Left renal pelvis (tissue), 4 donors: ENCODE measurements around the gene ZNF408. TPM values are rescaled to one million over a fixed set of nuclear protein-coding genes. Genes with fewer than 3 reads are reported as not detected.

ENCODE experiments used
- DNase-seq, 4 donors: peaks; one replicate each; pipeline ENCODE4 v3.0.0-alpha.2; 2013; ENCODE audit warnings: low read depth in 4 of 4, low spot score in 3 of 4
- polyA plus RNA-seq, 4 donors: library from polyadenylated mRNA; unstranded; fragments of 120-200 nt; gene quantifications; one replicate each; pipeline ENCODE4 v1.2.1, GENCODE V29; 2013; ENCODE audit not compliant: insufficient read length in 4 of 4

ZNF408 gene
- polyA plus RNA-seq, 4 donors = 7.0 to 11.0 (median 8.8) TPM

DNA sequence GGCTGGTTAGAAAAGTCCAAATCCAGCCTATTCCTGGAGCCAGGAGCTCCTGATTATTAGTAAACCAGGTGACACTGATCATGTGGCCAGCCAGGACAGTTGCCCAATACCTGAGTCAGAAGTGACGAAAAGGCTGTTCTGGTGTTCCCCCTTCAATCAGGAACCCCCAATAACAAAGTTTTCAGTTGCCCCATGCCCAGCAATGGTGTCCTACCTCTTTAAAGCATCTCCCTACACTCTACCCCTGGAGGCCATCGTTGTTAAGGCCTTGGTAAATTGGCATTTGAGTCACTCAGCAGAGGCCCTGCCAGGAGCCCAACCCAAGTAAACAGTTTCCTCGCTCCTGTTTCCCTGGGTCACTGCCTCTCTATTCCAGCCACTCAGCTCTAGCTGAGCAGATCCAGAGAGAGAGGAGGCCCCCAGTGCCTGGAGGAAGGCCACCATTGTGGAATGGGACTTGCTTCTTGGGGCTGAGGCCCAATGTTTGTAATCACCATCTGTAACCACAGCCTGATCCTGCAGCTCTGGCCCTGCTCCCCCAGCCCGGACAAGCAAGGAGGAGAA is 25.5 kb upstream of the ZNF408 start:
- no peak for DNase-seq

DNA sequence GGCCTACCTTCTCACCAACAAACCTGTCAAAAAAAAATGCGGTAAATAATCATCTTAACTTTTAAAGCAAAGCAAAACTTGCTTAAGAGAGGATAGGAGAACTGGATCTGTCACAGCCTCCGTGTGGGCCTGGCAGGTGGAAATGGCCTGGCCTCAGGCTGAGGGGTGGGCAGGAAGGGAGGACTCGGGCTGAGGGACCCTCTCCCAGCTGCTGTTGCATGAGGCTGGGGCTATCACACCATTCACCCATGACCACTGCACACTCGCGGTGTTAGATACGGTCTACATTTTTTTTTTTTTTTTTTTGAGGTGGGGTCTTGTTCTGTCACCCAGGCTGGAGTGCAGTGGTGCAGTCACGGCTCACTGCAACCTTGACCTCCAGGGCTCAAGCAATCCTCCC is 24.9 kb upstream of the ZNF408 start:
- DNase-seq = no peak

DNA sequence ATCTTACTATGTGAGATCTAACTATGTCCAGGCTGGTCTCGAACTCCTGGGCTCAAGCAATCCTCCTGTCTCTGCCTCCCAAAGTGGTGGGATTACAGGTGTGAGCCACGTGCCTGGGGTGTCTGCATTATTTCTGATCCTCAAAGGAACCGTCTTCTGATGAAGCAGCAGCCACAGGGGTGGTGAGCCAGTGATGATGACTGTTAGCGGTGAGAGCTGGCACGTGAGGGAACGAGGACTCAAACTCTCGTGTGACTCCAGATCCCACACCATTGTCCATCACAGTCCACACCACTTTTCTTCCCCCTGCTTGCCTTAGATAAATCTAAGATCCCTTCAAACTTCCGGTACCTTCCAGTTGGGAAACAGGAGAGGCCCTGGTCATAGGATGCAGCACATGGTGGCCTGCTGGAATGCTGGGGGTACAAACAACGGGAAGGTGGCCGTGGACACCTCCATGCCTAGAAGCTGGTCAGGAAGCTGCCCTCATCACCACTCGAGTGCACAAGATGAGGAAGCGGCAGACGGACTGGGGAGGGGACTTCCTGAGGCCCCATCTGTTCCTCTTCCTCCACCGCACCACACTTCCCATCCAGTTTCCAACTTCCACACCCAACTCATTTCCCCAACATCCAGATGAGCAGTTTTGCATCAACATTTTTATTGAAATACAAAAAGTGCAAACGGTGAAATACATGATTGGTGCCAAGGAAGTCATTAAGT is 24.2 kb upstream of the ZNF408 start:
- DNase-seq = no peak

DNA sequence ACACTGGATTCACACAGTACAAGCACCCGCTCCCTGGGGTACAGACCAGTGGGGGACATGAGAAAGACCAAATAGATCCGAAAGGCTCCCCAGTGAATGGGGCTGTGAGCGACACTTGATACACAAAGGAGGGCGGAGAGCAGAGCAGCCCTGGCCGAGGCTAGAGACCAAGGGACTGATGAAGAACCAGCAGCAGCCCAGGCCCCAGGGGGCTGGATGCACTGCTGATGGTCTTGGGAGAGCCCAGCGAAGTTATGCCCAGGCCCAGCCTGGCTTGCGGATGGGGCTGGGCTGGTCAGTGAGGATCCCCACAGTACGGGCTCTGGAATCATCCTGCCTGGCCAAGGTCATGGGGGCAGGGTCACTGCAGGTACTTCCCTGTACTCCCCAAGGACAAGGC is 23.7 kb upstream of the ZNF408 start:
- DNase-seq = no peak

DNA sequence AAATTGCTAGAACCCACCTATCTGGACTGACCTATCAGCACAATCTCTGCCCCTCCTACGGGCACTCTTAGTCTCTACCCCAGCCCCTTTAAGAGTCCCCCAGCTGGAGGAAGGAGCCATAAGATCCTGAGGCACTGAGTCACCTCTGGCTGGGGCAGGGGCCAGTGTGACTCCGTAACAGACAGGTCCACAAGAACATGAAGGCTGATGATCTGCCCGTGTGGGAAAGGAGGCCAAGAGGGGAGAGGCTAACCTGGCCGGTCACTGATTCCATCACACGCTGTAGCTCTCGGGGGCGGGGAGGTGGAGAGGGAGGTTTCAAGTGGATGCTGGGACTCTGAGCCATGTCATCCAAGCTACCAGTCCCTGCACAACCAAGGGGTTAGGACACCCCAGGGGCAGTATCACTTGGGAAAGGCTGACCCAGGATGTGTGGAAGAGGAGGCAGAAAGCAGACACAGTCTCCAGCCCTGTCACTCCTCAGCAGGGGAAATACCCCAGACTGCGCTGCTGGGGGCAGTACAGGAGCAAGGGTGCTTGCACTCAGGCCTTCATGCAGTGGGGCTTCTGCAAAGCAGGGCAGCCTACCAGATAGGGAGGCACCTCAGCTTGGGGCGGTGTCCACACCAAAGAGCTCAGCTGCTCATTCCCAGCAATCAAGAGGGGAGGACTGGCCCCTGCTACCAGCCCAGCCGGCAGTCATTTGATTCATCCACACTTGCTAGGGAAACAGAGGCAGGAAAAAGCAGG is 22.7 kb upstream of the ZNF408 start:
- no peak for DNase-seq

DNA sequence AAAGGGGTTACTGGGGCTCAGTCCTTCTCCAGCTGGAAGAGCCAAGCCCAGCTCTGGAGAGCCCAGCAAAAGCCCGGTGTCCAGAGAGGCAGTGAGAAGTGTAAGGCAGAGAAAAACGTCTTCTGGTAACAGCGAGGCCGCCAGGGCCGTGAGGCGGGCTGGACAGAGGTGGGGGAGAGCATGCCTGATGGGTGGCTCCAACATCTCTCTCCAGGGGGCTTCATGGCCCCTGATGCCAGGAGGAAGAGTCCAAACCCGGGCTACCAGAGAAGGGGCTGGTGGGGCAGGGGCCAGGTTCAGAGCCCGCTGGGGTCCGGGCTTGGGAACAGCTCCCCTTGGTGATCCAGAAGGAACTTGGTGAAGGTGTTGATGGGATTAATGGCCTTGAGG is 22.1 kb upstream of the ZNF408 start:
- DNase-seq = no peak

DNA sequence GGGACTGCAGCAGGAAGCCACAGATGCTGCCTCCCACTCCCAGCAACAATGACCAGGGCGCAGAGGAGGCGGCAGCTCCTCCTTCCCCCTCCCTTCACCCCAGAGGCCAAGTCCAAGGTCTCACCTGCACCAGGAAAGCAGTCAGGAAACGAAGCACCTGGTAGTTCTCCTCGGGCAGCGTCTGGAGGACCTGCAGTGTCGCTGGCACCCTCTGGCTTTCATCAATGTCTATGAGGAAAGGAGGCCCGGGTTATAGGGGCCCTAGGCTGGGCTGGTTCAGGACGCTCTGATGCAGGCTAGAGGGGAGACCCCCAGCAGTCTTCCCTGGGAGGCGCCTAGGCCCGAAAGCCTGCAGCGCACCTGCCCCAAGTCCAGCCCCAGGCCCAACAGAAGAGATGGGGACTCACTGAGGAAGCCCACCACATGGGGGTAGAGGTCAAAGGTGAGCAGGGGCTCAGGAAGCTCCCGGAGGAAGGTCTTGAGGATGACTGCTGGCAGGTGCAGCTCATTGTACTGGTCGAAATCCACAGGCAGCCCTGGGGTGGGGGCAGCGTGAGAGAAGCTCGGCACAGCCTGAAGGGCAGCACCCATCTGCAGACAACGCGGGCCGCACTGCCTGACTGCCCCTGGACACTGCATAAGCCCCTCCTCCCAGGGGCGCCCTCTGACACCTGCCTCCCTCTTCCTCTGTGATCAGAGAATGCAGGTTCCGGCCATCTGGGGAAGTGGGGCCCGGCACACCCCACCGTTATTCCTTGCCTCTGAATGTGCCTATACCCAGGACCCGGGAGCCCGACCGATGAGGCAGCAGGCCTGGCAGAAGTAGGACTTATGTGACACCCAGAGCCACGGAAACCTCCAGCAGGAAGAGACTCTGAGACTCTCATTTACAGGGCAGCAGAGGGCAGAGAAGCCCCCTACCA is 21.3 kb upstream of the ZNF408 start:
- no peak for DNase-seq

DNA sequence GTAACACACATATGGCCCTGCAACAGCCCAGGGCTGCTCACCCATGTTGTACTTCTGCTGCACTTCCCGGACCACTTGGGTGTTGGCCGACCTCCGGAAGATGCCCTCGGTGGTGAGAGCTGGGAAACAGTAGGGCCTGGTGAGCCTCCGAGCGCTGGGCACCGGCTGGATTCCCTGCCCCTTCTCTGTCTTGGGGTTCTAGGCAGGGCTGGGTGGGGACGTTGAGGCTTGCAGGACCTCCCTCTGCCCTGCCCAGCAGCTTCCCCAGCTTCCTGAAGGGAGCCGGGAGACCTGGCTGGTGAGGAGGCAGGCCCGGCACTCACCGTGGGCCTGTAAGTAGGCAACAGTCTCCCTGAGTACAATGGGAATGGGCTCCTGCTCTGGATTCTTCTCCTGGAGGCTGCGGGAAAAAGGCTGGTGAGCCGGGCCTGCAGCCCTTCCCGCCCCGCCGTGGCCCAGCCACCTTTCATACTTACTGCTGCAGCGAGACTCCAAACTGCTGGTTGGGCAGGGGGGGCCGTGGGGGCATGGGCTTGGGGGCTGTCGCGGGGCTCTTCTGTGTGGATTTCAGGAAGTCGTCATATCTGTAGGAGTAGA is 20.6 kb upstream of the ZNF408 start:
- no peak for DNase-seq

DNA sequence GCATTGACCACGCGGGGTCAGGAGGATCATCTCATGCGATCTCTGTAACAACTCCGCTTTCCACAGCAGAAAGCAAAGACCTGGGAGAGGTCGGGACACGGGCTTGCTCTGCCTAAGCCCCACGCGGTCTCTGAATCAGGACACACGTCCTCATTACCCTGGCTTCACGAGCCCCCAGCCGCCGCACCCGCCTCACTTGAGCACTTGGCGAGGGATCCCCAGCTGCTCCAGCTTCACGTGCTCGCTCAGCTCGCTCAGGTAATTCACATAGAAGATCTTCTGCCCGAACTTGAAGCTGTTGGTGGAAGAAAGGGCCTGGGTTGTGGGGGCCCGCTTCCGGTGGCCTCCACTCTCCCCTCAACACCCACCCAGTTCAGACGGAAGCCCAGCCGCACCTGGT is 20.0 kb upstream of the ZNF408 start:
- DNase-seq = no peak

DNA sequence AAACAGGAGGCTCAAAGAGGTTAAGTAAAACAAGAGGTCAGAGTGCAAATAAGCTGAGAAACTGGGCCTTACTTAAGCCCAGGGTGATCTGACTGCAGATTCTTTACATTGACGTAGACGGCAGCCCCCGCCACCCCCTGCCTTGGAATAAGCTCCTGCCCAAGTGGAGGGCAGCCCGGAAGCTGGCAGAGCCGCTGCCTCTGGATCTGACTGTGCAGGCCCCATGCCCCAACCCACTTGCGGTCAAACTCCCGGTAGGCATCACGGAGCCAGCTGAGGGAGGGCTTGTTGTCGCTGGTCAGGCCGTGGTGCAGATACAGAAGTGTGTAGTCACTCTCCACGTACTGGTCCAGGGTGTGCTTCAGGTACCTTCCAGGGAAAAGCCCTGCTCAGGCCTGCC is 19.0 kb upstream of the ZNF408 start:
- no peak for DNase-seq

DNA sequence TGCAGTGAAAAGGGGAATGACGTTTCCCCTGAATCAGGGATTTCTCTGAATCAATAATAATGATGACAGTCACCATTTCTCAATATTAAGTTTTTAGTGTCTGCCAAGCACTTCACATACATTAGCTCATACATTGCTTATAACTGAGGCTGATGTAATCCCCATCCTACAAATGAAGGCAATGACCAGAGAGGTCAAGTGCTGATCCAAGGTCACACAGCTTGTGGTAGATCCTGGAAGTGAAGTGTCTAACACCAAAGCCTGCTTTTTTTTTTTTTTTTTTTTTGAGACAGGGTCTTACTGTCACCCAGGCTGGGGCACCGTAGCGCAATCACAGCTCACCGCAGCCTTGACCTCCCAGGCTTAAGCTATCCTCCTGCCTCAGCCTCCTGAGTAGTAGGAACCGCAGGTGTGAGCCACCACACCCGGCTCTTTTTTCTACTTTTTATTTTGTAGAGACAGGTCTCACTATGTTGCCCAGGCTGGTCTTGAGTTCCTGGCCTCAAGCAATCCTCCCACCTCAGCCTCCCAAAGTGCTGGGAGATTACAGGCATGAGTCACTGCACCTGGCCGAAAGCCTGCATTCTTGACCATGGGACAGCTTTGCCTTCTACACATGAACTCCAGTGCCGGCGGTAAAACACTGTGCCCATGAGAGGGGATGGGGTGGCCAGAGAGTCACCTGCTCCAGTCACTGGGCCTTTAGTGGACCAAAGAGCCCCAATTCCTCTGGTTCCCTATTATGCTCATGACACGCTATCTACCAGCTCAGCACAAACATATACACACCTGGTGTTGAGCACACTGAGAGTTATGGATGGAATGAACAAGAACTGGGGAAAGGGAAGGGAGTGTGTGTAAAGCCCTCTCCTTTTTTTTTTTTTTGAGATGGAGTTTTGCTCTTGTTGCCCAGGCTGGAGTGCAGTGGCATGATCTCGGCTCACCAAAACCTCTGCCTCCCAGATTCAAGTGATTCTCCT is 17.8 kb upstream of the ZNF408 start:
- DNase-seq = no peak

DNA sequence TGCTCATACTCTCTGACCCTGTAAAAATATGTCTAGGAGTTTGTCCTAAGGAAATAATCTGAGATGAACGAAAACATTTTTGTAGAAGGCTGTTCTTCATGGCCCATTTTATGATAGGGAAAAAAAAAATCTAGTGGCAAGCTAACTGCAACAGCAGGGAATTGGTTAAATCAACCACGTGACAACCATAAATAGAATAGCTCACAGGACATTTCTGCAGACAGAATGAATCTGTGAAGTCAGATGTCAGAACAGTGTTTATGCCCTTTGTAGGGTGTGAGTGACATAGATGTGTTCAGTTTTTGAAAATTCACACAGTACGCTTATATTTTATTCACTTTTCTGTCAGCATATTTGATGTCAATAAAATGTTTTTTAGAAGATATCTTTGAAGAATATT is 16.5 kb upstream of the ZNF408 start:
- no peak for DNase-seq

DNA sequence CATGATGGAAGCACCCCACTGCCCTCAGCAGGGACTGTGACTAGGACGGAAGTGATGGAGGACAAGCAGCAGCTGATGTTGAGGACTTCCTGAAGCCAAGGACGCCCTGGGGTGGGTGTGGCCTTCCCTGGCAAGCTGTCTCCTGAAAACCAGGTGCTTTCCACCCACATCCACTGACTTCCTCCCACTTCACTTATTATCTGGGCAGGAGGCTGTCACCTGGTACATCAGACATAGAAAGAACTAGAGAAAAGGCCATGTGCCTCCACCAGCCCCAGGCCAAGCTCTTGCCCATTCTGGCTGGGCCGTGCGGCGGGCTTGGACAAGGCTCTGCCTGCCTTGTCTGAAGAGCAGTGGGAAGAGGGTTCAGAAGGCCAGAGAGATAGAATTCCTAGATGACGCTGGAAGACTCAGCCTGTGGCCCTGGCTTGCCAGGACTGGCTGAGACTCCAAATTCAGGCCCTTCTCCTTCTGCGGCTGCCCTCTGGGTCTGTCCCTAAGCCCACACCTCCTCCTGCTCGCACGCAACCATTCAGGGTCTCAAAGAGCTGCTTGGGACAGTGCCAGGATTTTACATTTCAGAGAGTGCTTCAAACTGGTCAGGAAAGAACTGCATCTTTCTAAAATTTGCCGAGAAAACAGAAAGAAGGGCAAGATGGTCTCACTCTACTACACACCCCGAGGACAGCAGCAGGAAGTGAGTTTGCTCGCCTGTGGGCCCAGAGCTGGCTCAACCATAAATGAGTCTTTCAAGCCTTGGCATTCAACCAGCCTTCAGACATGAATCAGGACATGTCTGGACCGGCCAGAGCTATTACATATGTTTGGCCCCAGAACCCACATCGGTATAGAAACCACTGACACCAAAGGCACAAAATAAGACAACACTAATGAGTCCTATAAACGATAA is 13.7 kb upstream of the ZNF408 start:
- no peak for DNase-seq

DNA sequence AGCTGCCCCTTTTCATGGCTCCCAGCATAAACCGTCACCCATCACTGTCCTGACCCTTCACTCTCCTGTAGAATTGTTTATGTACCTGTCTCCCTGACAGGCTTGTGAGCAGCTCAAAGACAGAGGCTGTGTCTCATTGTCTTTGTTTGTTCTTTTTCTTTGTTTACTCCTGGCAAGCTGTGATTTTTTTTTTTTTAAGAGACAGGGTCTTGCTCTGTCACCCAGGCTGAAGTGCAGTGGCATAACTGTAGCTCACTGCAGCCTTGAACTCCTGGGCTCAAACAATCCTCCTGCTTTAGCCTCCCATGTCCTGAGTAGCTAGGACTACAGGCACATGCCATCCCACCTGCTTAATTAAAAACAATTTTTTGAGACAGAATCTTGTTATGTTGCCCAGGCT is 10.1 kb upstream of the ZNF408 start:
- DNase-seq = no peak

DNA sequence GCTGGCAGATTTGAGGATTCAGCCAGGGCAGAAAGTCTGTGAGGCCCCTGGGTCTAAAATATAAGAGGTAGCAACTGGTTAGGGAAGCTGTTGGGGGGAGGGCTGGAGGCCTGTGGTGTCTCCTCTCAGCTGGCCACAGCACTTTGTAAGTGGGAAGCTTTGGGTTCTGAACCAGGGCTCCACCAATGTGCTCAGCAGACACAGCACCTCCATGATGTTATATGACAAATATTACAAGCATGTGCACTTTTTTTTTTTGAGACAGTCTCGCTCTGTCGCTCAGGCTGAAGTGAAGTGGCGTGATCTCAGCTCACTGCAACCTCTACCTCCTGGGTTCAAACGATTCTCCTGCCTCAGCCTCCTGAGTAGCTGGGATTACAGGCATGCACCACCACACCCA is 8.4 kb upstream of the ZNF408 start:
- no peak for DNase-seq

DNA sequence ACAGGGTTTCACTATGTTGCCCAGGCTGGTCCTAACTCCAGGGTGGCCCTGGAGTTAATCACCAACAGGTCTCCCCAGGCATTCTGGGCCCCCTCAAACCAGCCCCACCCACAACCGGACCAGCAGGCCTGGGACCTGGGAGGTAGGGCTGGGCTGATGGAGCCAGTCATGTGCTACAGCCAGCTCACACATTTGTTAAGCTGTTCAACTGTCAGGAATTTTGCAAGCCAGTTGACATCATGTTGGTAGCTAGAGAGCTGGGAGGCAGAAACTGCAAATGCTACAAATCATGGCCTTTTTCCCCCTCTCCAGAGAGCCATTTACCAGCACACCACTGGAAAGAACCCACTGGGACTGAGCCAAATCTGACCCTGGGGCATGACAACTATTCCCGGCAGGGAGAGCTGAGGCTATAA is 7.2 kb upstream of the ZNF408 start:
- no peak for DNase-seq

DNA sequence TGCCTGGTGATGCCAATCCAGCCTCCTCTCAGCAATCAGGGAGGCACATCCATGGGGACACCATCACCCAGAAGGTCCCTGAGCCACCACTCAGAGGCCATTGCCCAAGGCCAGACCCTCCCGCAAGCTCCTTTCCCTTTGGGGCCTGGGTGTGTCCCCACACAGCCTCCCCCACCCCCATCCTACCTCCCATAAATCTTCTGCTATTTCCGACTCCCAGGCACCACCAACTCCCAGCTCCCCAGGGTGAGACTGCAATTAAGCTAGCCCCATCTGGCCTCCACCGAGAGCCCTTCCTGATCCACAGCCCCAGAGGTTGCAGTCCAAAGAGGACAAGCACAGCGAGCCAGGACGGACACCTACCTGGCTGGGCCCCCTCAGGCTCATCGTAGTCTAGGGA is 6.8 kb upstream of the ZNF408 start:
- DNase-seq = no peak

DNA sequence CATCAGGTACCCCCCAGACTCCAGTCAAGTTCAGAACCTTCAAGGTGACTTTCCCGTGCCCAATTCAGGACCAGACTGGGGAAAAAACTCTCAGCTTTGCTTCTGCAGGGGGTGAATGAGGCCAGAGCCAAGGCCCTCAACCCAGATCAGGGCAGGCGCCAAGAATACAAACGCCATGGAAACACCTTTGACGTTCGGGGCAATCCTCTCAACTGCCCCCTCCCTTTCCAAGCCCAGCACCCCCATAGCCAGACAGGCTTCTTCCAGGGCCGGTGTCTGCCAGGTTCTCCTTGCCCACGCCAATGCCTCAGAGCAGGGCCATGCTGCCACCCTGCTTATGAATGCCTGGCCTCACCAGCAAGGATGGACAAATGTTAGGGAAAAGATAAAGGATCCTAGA is 6.2 kb upstream of the ZNF408 start:
- DNase-seq = no peak
